Small intestine (tissue), 7 donors: ENCODE measurements around the gene FLRT2. TPM values are rescaled to one million over a fixed set of nuclear protein-coding genes. Genes with fewer than 3 reads are reported as not detected.

Source experiments
- DNase-seq, 2 donors: peaks; one replicate each; pipeline versions ENCODE4 v3.0.0 to v3.0.0-alpha.2; 2013
- FAIRE-seq: peaks from 2 replicates; lab custom pipeline; 2012; peaks lifted over from hg19 to GRCh38; lab: Jason Lieb, UNC
- H3K27ac ChIP-seq, 3 donors: one replicate each; pipeline ENCODE4 v1.5.1; 2013; ENCODE audit warnings: low read length in 2 of 3, mild to moderate bottlenecking in 2 of 3, control low read depth in 1 of 3, inconsistent platforms in 1 of 3, low read depth in 1 of 3, moderate library complexity in 1 of 3
- H3K27me3 ChIP-seq, 3 donors: one replicate each; pipeline ENCODE4 v1.6.1; 2013; ENCODE audit warnings: low read length in 3 of 3, inconsistent platforms in 1 of 3; ENCODE audit not compliant: control insufficient read depth in 3 of 3, insufficient read depth in 3 of 3
- H3K36me3 ChIP-seq, 3 donors: one replicate each; pipeline ENCODE4 v1.6.1; 2013; ENCODE audit warnings: low read length in 3 of 3, inconsistent platforms in 1 of 3, low read depth in 1 of 3, mild to moderate bottlenecking in 1 of 3, moderate library complexity in 1 of 3; ENCODE audit not compliant: control insufficient read depth in 3 of 3, insufficient read depth in 2 of 3
- H3K4me1 ChIP-seq, 3 donors: one replicate each; pipeline ENCODE4 v1.6.1; 2013; ENCODE audit warnings: low read length in 2 of 3, inconsistent platforms in 1 of 3, low read depth in 1 of 3, mild to moderate bottlenecking in 1 of 3, moderate library complexity in 1 of 3; ENCODE audit not compliant: control insufficient read depth in 3 of 3, insufficient read depth in 2 of 3
- H3K4me3 ChIP-seq, 3 donors: one replicate each; pipeline ENCODE4 v1.5.1; 2013; ENCODE audit warnings: low read length in 3 of 3, control low read depth in 1 of 3, inconsistent platforms in 1 of 3, low read depth in 1 of 3, mild to moderate bottlenecking in 1 of 3, moderate library complexity in 1 of 3
- H3K9me3 ChIP-seq, 2 donors: one replicate each; pipeline ENCODE4 v1.6.1; 2013; ENCODE audit warnings: low read depth in 1 of 2, low read length in 1 of 2; ENCODE audit not compliant: control insufficient read depth in 2 of 2, insufficient read depth in 1 of 2
- WGBS, 3 donors: extraction: QIAGEN DNeasy Blood & Tissue Kit; methylation state at CpG; one replicate each; pipeline ENCODE4 v1.1.7; 2013; 5-methylcytosine and 5-hydroxymethylcytosine counted together
- polyA plus RNA-seq, 4 donors: library from polyadenylated mRNA; stranded (reverse) in 3 of 4; unstranded in 1 of 4; fragments of 200-250 nt in 3 of 4; fragments of 120-200 nt in 1 of 4; gene quantifications; one replicate each; pipeline versions ENCODE4 v1.2.1 to v1.2.3, GENCODE V29; 2013
- donor health status: healthy with polysubstance abuse.
- donor health status: control.
- donor health status: control.
- donor health status: Bipolar disorder and iron deficiency.
- donor health status: healthy.

FLRT2 gene
- polyA plus RNA-seq, 4 donors: under 0.01 to 15.2 (median 2.7) TPM; not detected in 1

DNA sequence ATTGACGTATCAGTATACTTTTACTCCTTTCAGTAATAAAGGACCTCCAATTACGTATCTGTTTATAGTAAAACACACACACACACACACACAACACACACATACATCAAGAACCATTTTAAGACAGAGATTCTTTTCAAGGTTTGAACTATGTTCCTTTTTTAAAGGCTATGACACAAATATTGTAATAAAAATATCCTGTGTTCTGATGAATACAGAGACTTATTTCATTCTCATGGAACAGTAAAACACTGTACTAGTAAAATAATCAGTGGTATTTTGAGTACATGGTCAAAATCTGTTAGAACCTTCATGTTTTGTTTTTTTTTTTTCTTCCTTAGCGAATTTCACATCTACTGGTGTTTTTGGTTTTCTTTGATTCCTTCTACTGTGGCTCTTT, 7.6 kb downstream of the FLRT2 start:
- DNase-seq: no peak
- 74 to 83% (median 77%) methylated on average over 3 of the region's 3 CpGs for WGBS, 3 donors
- Histone ChIP-seq H3K9me3 (no peaks in the 10 kb centered on the region), H3K27me3 (peaks cover 3 to 29% (median 4%) of the 10 kb centered on the region in 3 donors), H3K4me3 (no peak overlapping the region), H3K4me1 (no peaks in the 10 kb centered on the region), H3K36me3 (no peaks in the 10 kb centered on the region), H3K27ac (no peak overlapping the region)
- FAIRE-seq: no peak

DNA sequence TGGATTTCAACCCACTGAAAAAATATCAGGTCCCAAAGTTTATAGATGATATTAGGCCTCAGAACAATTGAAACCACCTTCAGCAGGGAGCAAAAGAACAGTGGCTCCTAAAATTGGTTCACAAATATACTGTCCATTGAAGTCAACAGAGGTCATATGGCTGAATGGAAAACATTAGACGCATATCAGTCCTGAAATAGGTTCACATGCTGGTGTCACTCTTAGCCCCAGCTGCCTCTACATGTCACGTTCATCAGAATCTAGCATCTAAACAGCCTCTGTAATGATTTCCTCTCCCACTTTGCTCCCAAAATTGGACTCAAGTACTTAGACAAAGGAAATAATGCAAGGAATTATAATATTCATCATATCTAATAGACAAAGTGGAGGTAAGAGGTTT, 8.7 kb downstream of the FLRT2 start:
- WGBS, 3 donors: 83 to 90% (median 86%) methylated on average over 2 of the region's 2 CpGs
- H3K27ac ChIP-seq: no peak overlapping the region
- no peak for FAIRE-seq
- H3K4me1 ChIP-seq: no peaks in the 10 kb centered on the region
- peaks cover 0 to 2% of the 10 kb centered on the region in 2 donors for H3K9me3 ChIP-seq
- H3K36me3 ChIP-seq: no peaks in the 10 kb centered on the region
- no peak overlapping the region for H3K4me3 ChIP-seq
- peaks cover 0 to 18% (median 4%) of the 10 kb centered on the region in 3 donors for H3K27me3 ChIP-seq
- no peak for DNase-seq

GRCh38 chr14:85539510-85539909, 9.6 kb downstream of the FLRT2 start:
- WGBS, 3 donors: 79 to 94% (median 93%) methylated on average over 2 of the region's 2 CpGs
- DNase-seq (no peak), FAIRE-seq (no peak)
- Histone ChIP-seq H3K9me3 (peaks cover 0 to 2% of the 10 kb centered on the region in 2 donors), H3K4me3 (no peak overlapping the region), H3K4me1 (no peaks in the 10 kb centered on the region), H3K27ac (no peak overlapping the region), H3K27me3 (peaks cover 0 to 10% (median 0%) of the 10 kb centered on the region in 3 donors), H3K36me3 (no peaks in the 10 kb centered on the region)

DNA sequence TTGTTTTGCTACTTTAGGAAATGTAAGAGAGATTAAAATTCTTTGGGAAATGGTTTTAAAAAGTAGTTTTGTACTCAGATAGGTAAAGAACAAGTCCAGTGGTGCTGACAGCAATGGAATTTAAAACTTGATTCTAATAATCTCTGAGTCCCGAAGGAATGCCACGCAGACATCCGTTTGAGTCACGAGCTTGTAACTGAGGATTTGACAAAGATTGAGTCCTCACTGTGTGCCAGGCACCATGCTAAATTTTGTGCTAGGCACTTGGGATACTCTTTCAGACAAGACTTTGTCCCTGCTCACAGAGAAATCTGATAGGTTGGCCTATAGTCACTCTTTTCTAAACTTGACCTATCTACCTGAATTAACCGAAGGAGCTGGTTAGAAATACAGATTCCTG, 12.7 kb downstream of the FLRT2 start:
- Histone ChIP-seq H3K36me3 (no peaks in the 10 kb centered on the region), H3K27ac (no peak overlapping the region), H3K4me3 (no peak overlapping the region), H3K27me3 (no peaks in the 10 kb centered on the region), H3K9me3 (peaks cover 0 to 2% of the 10 kb centered on the region in 2 donors), H3K4me1 (no peaks in the 10 kb centered on the region)
- no peak for FAIRE-seq
- WGBS, 3 donors: 72 to 86% (median 84%) methylated on average over 5 of the region's 5 CpGs
- DNase-seq: no peak

- Histone ChIP-seq H3K4me1 (no peaks in the 10 kb centered on the region), H3K4me3 (no peak overlapping the region), H3K27ac (no peak overlapping the region), H3K27me3 (no peaks in the 10 kb centered on the region), H3K36me3 (no peaks in the 10 kb centered on the region), H3K9me3 (peaks cover 2 to 6% of the 10 kb centered on the region in 2 donors)
- WGBS, 3 donors: 84 to 87% (median 87%) methylated on average over 3 of the region's 3 CpGs
- FAIRE-seq (no peak), DNase-seq (no peak)
Measured at GRCh38 chr14:85545738-85546137, 15.8 kb downstream of the FLRT2 start.

- no peak for FAIRE-seq
- peaks cover 2 to 6% of the 10 kb centered on the region in 2 donors for H3K9me3 ChIP-seq
- H3K27ac ChIP-seq: no peak overlapping the region
- H3K27me3 ChIP-seq: no peaks in the 10 kb centered on the region
- no peak for DNase-seq
- no peaks in the 10 kb centered on the region for H3K4me1 ChIP-seq
- H3K4me3 ChIP-seq: no peak overlapping the region
- WGBS, 3 donors: 59 to 75% (median 71%) methylated on average over 3 of the region's 3 CpGs
- no peaks in the 10 kb centered on the region for H3K36me3 ChIP-seq
Measured at GRCh38 chr14:85546390-85546789, 16.4 kb downstream of the FLRT2 start.

- WGBS, 3 donors: 78 to 82% (median 81%) methylated on average over 2 of the region's 2 CpGs
- DNase-seq (no peak), FAIRE-seq (no peak)
- H3K4me3 ChIP-seq: no peak overlapping the region
- H3K9me3 ChIP-seq: peaks cover 0 to 6% of the 10 kb centered on the region in 2 donors
- H3K27ac ChIP-seq: no peak overlapping the region
- no peaks in the 10 kb centered on the region for H3K27me3 ChIP-seq
- H3K4me1 ChIP-seq: no peaks in the 10 kb centered on the region
- no peaks in the 10 kb centered on the region for H3K36me3 ChIP-seq
Measured at GRCh38 chr14:85549697-85550096, 19.8 kb downstream of the FLRT2 start.

- Histone ChIP-seq H3K27me3 (no peaks in the 10 kb centered on the region), H3K4me3 (no peak overlapping the region), H3K36me3 (no peaks in the 10 kb centered on the region), H3K9me3 (peaks cover 0 to 2% of the 10 kb centered on the region in 2 donors), H3K4me1 (no peaks in the 10 kb centered on the region), H3K27ac (no peak overlapping the region)
- FAIRE-seq (no peak), DNase-seq (no peak)
- WGBS, 3 donors: 42 to 67% (median 58%) methylated on average over 3 of the region's 3 CpGs
Measured at GRCh38 chr14:85554106-85554505, 24.2 kb downstream of the FLRT2 start.

DNA sequence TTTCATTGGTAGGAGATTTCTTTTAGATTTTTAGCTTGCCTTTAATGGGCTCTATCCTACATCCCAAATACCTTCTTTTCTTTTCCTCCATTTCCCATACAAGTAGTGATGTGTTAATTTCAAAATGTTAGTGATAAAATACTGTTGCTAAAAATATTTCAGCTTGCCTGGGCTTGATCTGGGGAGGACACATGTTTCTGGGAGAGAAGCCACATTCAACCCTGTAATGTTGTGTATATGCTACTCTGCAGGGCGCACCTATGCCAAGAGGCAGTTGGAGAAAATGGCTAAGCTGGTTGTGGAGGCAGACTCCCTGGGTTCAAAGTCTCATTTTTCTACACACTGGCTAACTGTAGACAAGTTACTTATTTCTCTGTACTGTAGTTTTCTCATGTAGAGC, 26.3 kb downstream of the FLRT2 start:
- H3K27ac ChIP-seq: no peak overlapping the region
- peaks cover 0 to 1% of the 10 kb centered on the region in 2 donors for H3K9me3 ChIP-seq
- H3K4me1 ChIP-seq: no peaks in the 10 kb centered on the region
- no peak overlapping the region for H3K4me3 ChIP-seq
- no peaks in the 10 kb centered on the region for H3K36me3 ChIP-seq
- no peaks in the 10 kb centered on the region for H3K27me3 ChIP-seq
- DNase-seq: no peak
- FAIRE-seq: no peak
- WGBS, 3 donors: 82 to 92% (median 83%) methylated on average over 1 of the region's 1 CpG
